Natural killer cell treated with Interleukin-12 subunit alpha and Interleukin-12 subunit beta and Interleukin-15 and Interleukin-18, amount 100 ng/mL, for 72 hours (primary cell): ENCODE data around the gene SLC25A26. TPM values are rescaled to one million over a fixed set of nuclear protein-coding genes. Genes with fewer than 3 reads are reported as not detected.

Experiments used
- ATAC-seq, 2 donors: fragments of 150-1000 bp; cut with Tn5 transposase in 1 of 2; sonication (Bioruptor Pico), chemical (Tn5 transposase) in 1 of 2; 2 replicates each; pipeline ENCODE4 v1.10.0; 2021
- DNase-seq: peaks from one replicate; pipeline ENCODE4 v3.0.0; 2022; ENCODE audit warnings: low spot score
- H3K27ac Mint-ChIP-seq, 2 donors: 1 replicate in 1 of 2; 2 replicates in 1 of 2; pipeline ENCODE4 v1.8.0; 2022; ENCODE audit warnings: mixed read lengths in 2 of 2, mild to moderate bottlenecking in 1 of 2, moderate library complexity in 1 of 2
- H3K27me3 Mint-ChIP-seq, 2 donors: 1 replicate in 1 of 2; 2 replicates in 1 of 2; pipeline ENCODE4 v1.8.0; 2022; ENCODE audit warnings: mixed read lengths in 2 of 2
- H3K36me3 Mint-ChIP-seq: one replicate; pipeline ENCODE4 v1.8.0; 2022; ENCODE audit warnings: mixed read lengths
- H3K4me1 Mint-ChIP-seq, 2 donors: 1 replicate in 1 of 2; 2 replicates in 1 of 2; pipeline ENCODE4 v1.8.0; 2022; ENCODE audit warnings: low read depth in 2 of 2, mixed read lengths in 2 of 2, mild to moderate bottlenecking in 1 of 2
- H3K4me3 Mint-ChIP-seq: one replicate; pipeline ENCODE4 v1.8.0; 2022; ENCODE audit warnings: mixed read lengths
- H3K9me3 Mint-ChIP-seq: 2 replicates; pipeline ENCODE4 v1.8.0; 2022; ENCODE audit warnings: mixed read lengths
- total RNA-seq, 2 donors: library from RNA; stranded (reverse); gene quantifications; one replicate each; pipeline ENCODE4 v1.2.3, GENCODE V29; 2022

The SLC25A26 gene
- total RNA-seq, 2 donors from 2014 or later: 19.4 to 22.3 TPM

DNA sequence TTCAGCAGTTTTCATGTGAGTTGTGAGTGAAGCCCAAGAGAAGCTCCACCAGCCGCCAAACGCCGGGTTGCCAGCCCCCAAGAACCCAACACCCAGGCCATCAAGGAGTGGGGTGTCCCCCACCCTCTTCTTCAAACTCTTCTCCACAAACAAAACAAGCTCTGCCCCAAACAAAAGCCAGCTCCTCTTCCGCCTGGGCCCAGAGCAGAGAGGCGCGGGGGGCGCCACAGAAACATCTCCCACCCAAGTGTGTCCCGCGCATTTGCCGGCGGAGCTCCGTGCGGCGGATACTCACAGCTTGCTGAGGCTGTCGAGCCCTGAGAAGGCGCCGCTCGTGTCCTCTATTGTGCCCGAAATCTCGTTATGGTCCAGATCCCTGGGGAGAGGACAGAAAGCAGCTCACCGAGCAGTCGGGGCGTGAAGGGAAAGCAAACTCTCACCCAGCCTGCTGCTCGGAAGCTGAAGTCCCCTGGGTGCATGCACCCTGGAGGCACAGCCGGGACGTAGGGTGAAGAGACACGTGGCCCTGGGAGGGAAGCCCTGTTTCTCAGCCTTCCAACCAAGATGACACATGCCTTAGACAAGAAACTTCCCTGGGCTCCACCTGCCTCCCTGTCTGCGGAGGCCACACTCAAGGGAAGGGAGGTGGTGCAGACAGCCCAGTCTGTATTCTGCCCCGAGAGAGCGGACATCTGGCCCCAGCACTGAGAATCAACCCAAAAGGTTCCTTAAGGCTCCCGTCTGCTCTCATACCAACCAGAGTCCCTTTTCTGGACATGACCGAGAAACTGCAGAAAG, 184.3 kb downstream of the SLC25A26 start:
- no peak for DNase-seq
- Mint-ChIP-seq H3K27ac (no peak overlapping the region), H3K9me3 (no peaks in the 10 kb centered on the region), H3K4me1 (no peaks in the 10 kb centered on the region), H3K36me3 (no peaks in the 10 kb centered on the region), H3K27me3 (no peaks in the 10 kb centered on the region), H3K4me3 (no peak overlapping the region)
- no peak for ATAC-seq

DNA sequence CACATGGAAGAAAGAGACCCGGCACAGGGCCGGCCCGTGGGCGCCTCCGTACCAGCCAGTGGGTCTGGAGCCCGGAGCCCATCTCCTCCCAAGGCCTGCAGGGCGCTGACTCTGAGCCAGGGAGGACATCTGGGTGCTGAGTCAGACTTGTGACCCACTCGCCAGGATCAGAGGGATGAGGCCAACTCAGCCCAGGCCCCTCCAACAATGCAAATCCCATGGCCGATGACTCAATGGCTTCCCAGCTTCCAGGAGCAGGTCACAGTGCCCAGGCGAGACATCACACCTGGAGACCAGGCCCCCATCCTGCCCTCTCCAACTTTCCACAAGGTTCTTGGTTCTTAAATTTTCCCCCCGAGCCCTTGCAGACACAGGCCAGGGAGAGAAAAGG, 184.9 kb downstream of the SLC25A26 start:
- ATAC-seq (no peak), DNase-seq (no peak)
- H3K36me3 Mint-ChIP-seq: no peaks in the 10 kb centered on the region
- no peak overlapping the region for H3K4me3 Mint-ChIP-seq
- no peaks in the 10 kb centered on the region for H3K4me1 Mint-ChIP-seq
- no peaks in the 10 kb centered on the region for H3K27me3 Mint-ChIP-seq
- H3K9me3 Mint-ChIP-seq: no peaks in the 10 kb centered on the region
- H3K27ac Mint-ChIP-seq: no peak overlapping the region

DNA sequence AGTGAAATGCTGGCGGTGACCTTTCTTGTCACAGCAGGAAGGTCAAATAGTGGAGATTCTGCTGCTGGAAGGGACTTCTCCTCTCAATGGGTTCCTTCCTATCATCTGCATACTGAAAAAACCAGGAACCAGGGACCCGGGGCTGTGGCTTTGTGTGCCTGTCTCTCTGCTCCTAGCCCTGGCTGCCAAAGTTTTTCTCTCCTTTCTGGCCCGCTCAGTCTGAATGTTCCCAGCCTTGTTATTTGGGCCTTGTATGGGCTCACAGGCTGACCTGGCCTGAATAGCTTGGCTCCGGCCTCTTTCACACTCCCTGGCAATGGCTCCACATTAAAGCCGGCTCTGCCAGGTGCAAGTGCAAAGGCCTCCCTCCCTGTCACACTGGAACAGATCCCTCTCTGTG, 185.4 kb downstream of the SLC25A26 start:
- no peak overlapping the region for H3K4me3 Mint-ChIP-seq
- no peak overlapping the region for H3K27ac Mint-ChIP-seq
- H3K9me3 Mint-ChIP-seq: no peaks in the 10 kb centered on the region
- no peak for DNase-seq
- no peaks in the 10 kb centered on the region for H3K4me1 Mint-ChIP-seq
- no peaks in the 10 kb centered on the region for H3K36me3 Mint-ChIP-seq
- ATAC-seq: no peak
- H3K27me3 Mint-ChIP-seq: no peaks in the 10 kb centered on the region

DNA sequence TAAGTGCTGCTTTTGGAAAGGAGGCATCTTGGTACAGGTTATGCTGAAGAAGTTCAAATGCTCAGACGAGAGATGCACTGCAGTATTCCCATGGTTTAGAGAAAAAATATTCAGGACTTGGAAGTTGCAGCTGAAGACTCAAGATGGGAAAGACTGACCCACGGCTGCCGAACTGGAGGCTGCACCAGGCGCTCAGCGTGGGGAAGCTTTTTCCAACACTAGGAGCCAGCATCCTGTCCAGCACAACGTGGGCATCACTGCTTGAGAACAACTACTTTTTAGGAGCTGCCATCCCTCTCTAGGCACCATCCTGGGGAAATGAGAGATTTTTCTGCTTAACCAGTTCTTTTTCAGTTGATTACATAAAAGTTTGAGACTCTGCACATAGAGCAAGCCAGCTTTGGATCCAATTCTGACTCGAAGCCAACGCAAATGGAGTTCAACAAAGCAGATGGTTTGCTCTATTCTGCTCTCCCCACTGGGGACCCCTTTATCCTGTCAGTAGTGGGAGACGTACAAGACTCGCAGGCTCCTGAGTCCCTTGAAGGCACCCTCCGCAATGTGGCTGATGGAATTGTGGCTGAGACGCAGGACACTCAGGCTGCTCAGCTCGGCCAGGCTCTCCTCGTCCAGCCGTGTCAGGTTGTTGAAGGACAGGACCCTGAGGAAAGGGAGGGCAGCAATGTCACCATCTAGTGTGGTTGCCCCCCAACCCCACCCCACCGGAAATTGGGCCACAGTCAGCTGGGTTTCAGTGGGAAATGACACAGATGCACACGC, 186.2 kb downstream of the SLC25A26 start:
- Mint-ChIP-seq H3K4me1 (peaks cover 0 to 5% of the 10 kb centered on the region in 2 donors), H3K27me3 (no peaks in the 10 kb centered on the region), H3K36me3 (no peaks in the 10 kb centered on the region), H3K9me3 (no peaks in the 10 kb centered on the region), H3K27ac (no peak overlapping the region), H3K4me3 (no peak overlapping the region)
- no peak for DNase-seq
- ATAC-seq: no peak

DNA sequence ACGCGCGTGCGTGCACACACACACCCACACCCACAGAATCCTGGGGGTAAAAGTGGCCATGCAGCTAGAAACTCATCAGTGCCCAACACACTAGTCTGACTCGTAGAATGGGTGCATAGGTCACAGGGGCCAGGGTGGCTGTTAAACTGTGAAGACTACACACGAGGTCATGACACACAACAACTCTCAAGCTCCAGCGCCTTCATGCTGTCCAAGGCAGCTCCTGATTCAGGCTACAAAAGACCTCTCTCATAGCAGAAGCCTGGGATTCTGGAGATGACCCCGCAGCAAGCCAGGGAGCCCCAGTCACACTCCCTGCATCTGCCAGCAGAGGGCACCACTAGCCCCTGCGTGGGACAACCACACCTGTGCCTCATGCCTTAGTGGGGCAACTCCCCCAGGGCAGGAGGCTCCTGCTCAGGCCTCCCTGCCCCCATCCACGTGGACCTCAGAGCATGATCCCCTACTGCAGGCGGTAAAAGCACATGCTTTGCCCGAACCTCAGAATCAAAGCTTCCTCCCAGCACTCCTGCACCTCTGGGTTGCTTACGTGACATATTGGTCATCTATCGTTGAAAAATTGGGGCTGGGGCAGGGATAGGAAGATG, 186.9 kb downstream of the SLC25A26 start:
- Mint-ChIP-seq H3K27me3 (no peaks in the 10 kb centered on the region), H3K4me1 (peaks cover 0 to 6% of the 10 kb centered on the region in 2 donors), H3K36me3 (no peaks in the 10 kb centered on the region), H3K9me3 (no peaks in the 10 kb centered on the region), H3K27ac (no peak overlapping the region), H3K4me3 (no peak overlapping the region)
- DNase-seq (peak; percentile 77), ATAC-seq (peak; percentile 64 to 78)

DNA sequence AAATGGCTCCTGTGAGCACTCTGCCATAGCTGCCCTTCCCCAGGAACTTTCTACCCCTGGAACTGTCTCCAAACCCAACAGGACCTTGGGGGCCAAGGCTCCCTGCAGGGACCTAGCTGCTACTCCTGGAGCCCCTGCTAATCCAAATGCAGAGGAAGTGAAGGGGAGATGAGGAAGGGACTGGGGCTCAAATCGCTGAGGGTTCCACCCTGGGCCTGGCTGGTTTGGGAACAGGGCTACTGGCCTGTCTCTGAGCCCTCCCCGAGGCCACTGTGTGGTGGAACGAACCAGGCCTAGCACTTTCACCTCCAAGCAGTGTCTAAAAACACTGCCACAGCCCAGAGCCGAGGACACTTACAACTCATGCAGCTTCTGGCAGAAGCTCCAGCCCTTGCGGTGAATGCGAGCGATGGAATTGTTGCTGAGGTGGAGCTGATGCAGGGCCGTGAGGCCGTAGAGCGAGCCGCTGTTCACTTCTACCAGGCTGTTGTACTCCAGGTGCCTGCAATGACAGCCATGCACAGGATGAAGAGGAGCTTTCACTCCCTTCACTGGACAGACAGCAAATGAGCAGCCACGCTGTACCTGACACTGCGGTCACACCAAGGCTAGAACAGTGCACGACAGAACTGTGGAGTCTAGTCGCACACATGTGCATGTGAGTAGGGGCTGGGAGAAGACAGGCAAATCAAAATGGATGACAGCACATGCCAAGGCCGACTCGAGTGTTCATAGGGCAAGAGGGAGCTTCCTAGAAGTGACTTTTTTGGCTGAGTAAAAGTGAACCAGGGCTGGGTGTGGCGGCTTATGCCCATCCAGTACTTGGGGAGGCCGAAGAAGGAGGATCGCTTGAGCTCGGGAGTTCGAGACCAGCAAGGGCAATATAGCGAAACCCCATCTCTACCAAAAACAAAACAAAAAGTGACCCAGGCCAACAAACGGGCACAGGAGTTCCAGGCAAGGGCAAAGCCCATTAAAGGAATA, 189.3 kb downstream of the SLC25A26 start:
- DNase-seq: no peak
- no peak overlapping the region for H3K27ac Mint-ChIP-seq

DNA sequence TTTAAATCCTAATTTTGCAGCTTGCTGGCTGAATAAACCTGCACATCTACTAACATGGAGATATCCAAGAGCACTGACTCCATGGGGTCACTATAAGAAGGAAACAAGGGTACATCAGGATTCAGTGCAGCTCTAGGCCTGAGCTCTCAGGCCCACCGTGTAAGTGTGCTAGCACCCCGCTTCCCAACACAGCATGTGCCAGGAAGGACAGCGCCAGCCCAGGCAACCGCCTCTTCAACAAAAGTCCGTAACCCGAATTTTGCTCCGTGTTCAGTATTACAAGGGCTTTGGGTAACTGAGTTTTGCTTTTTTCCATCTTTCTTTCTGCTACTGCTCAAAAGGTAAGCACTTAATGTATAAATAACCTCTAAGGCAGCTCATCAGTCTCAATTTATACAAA, 190.2 kb downstream of the SLC25A26 start:
- Mint-ChIP-seq H3K27ac (no peak overlapping the region), H3K4me3 (no peak overlapping the region), H3K9me3 (no peaks in the 10 kb centered on the region), H3K36me3 (no peaks in the 10 kb centered on the region), H3K27me3 (no peaks in the 10 kb centered on the region), H3K4me1 (peaks cover 0 to 11% of the 10 kb centered on the region in 2 donors)
- ATAC-seq (no peak), DNase-seq (no peak)

More for the DNA sequence above, 189.3 kb downstream of the SLC25A26 start:
- H3K4me3 Mint-ChIP-seq: no peak overlapping the region
- no peaks in the 10 kb centered on the region for H3K36me3 Mint-ChIP-seq
- no peaks in the 10 kb centered on the region for H3K9me3 Mint-ChIP-seq
- H3K27me3 Mint-ChIP-seq: no peaks in the 10 kb centered on the region
- ATAC-seq: no peak
- peaks cover 0 to 11% of the 10 kb centered on the region in 2 donors for H3K4me1 Mint-ChIP-seq

DNA sequence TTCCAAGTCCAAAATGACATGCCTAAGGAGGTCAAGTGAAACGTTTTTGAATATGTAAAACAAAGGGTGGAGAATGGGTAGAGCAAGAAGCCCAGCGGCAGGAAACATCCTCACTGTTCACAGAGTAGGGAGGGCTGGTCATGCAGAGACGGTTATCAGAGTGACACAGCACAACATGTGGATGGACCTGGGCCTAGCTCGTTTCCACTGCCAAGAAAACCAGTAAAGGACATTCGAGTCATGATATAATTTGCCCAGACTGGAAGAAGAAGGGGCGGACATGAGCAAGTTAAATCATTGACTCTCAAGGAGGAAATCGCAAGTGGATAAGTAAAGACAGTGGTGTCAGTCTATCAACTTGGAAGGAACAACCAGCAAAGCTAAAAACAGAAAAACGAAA, 190.7 kb downstream of the SLC25A26 start:
- H3K4me3 Mint-ChIP-seq: no peak overlapping the region
- H3K27ac Mint-ChIP-seq: no peak overlapping the region
- H3K9me3 Mint-ChIP-seq: no peaks in the 10 kb centered on the region
- no peaks in the 10 kb centered on the region for H3K36me3 Mint-ChIP-seq
- no peaks in the 10 kb centered on the region for H3K27me3 Mint-ChIP-seq
- no peak for ATAC-seq
- peaks cover 0 to 11% of the 10 kb centered on the region in 2 donors for H3K4me1 Mint-ChIP-seq
- DNase-seq: no peak

DNA sequence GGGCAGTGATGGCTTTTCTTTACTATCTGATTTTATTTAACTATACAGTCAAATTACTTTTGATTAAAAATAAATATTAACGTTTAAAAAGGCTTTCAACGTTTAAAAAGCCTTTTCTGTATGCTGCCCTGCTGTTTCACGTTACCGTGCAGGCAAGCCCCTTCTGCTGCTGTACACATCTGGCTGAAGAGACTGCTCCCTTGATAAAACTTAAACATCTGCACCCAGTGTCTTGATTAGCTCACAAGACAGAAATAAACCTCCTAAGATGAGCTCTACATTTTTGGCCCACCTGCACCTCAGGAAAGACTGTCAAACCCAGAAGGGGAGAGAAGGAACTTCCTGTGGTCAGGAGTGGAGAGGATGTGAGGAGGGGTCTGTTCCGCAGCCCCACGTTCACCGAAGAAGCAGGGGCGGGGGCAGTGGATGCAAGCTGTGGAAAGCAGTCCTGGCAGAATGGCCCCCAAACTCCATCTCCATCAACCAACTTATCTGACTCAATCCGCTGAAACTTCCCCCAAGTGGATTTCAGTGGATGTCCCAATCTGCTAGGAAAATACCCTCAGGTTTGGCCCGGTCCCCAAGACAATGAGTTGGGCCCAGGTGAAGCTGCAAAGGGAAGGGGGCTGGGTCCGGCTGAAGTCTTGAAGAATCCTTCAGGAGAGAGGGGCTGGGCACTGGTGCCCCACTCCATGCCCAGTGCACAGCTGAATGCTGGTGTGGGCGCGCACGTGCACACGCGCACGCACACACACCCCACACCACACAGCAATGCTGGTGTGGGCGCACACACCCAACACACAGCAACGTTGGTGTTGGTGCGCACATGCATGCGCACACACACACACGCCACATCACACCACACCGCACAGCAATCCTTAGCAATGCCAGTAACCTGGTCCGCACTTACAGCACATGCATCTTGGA, 191.4 kb downstream of the SLC25A26 start:
- Mint-ChIP-seq H3K27ac (no peak overlapping the region), H3K4me1 (peaks cover under 1 to 11% of the 10 kb centered on the region in 2 donors), H3K9me3 (no peaks in the 10 kb centered on the region), H3K27me3 (no peaks in the 10 kb centered on the region), H3K36me3 (no peaks in the 10 kb centered on the region), H3K4me3 (no peak overlapping the region)
- ATAC-seq (peak in 1 of 2 donors; percentile 25), DNase-seq (no peak)

DNA sequence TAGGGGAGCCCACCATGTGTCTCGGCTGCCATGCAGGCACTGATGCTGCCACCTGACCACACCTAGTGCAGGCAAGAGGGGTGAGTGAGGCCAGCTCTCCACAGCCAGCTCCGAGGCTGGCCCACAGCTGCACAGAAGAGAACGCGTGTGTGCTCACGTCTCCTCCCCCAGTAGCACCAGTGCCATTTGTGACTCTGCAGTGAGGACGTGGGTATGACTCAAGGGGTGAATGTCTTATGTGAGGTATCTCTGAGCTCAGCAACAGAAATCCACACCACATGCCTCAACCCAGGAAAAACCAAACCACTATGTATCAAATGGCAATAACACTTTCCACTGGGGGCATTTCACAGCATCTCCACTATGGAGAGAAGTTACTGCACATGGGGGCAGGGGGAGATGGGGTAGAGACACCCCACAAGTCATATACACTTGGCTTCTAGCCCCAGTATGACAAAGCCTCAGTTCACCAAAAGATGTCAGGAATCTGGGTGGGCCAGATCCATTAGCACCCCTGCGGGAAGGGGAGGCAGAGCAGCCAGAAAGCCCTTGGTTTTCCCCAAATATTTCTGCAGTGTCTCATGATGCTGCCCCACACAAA, 192.4 kb downstream of the SLC25A26 start:
- Mint-ChIP-seq H3K9me3 (no peaks in the 10 kb centered on the region), H3K4me3 (no peak overlapping the region), H3K4me1 (peaks cover 4 to 13% of the 10 kb centered on the region in 2 donors), H3K27ac (no peak overlapping the region), H3K36me3 (no peaks in the 10 kb centered on the region), H3K27me3 (no peaks in the 10 kb centered on the region)
- ATAC-seq (peak; percentile 62 to 77), DNase-seq (no peak)

DNA sequence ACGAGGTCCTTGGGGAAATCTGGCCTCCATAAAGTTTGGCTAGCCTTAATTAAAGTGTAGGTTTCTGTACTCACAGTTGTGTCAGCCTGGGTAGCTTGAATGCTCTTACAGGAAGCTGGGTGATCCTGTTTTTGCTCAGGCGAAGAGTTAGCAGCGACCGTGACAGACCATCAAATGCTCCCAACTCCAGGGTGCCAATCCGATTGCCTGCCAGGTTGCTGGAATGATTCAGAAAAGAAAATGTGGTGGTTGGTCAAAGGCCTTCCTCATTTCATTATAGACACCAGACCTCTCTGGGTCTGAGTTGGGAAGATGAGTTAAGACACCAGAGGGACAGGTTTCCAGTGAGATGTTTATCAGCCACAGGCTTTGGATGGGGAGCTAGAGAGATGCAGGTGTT, 194.0 kb downstream of the SLC25A26 start:
- Mint-ChIP-seq H3K27ac (no peak overlapping the region), H3K4me1 (peaks cover 13 to 19% of the 10 kb centered on the region in 2 donors), H3K27me3 (no peaks in the 10 kb centered on the region), H3K9me3 (no peaks in the 10 kb centered on the region), H3K36me3 (peaks cover 2% of the 10 kb centered on the region), H3K4me3 (no peak overlapping the region)
- DNase-seq (no peak), ATAC-seq (no peak)

DNA sequence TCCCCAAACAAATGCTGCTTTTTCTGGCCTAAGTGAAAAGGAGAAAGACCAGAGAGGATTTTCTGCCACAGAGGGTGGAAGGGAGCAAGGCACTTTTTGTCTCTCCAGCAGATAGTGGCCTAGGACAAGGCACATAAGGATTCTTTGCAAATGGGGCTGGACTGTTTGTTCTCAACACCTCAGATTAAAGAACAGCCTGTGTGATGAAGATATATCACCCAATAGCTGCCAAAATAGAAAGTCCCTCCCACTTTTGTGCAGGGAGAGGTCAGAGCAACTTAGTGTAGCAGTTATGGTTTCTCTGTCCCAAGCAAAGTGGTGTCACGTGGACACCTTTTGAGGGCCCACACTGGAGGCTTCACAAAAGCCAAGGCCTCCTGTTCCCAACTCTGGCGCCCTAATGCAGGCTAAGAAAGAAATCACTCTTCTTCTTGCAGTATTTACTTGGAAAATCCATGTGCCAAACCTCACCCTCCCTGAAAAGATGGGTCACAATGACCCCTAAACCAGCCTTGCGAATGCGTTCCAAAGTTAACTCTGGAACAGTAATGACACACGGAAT, 195.1 kb downstream of the SLC25A26 start:
- Mint-ChIP-seq H3K27me3 (no peaks in the 10 kb centered on the region), H3K4me1 (peaks cover 22 to 28% of the 10 kb centered on the region in 2 donors), H3K9me3 (peaks cover 4% of the 10 kb centered on the region), H3K36me3 (peaks cover 13% of the 10 kb centered on the region), H3K27ac (no peak overlapping the region), H3K4me3 (no peak overlapping the region)
- no peak for ATAC-seq
- no peak for DNase-seq
